Esophagus muscularis mucosa (tissue), 4 donors: Measurements from ENCODE around the gene ZNF451. TPM values are rescaled to one million over a fixed set of nuclear protein-coding genes. Genes with fewer than 3 reads are reported as not detected.

Experiments
- DNase-seq: peaks from one replicate; pipeline ENCODE4 v3.0.0-alpha.2; 2017; ENCODE audit errors: extremely low spot score
- H3K27ac ChIP-seq, 4 donors: fragments of 200-600 bp; sonication (generic); replicated peaks in 1 of 4; 1 replicate in 3 of 4; 2 replicates in 1 of 4; pipeline ENCODE4 v1.5.1; 2016 to 2019; ENCODE audit warnings: mild to moderate bottlenecking in 1 of 4
- H3K27me3 ChIP-seq, 4 donors: fragments of 200-600 bp; sonication (generic); one replicate each; pipeline versions ENCODE4 v1.5.1 to v1.6.0; 2016 to 2019
- H3K36me3 ChIP-seq, 4 donors: fragments of 200-600 bp; sonication (generic); one replicate each; pipeline ENCODE4 v1.5.1; 2016 to 2019
- H3K4me1 ChIP-seq, 4 donors: fragments of 200-600 bp; sonication (generic); one replicate each; pipeline ENCODE4 v1.5.1; 2016 to 2019
- H3K4me3 ChIP-seq, 4 donors: fragments of 200-600 bp; sonication (generic); 1 replicate in 2 of 4; 2 replicates in 2 of 4; pipeline ENCODE4 v1.5.1; 2016 to 2019; ENCODE audit warnings: mild to moderate bottlenecking in 4 of 4, moderate library complexity in 1 of 4
- H3K9me3 ChIP-seq, 4 donors: fragments of 200-600 bp; sonication (generic); 1 replicate in 3 of 4; 2 replicates in 1 of 4; pipeline ENCODE4 v1.5.1; 2016 to 2019
- EP300 ChIP-seq: sonication (generic); formaldehyde crosslinking; IDR thresholded peaks from one replicate; pipeline ENCODE4 v1.6.1; 2017; ENCODE audit warnings: antibody characterized with exemption
- POLR2A ChIP-seq: fragments of 450-650 bp; IDR thresholded peaks from one replicate; pipeline ENCODE4 v1.6.1; 2017; ENCODE audit warnings: antibody characterized with exemption, moderate library complexity, mild to moderate bottlenecking, low read depth
- POLR2AphosphoS5 ChIP-seq, 2 donors: sonication (generic); formaldehyde crosslinking; IDR thresholded peaks; one replicate each; pipeline ENCODE4 v1.6.1; 2017; ENCODE audit warnings: antibody characterized with exemption in 2 of 2
- WGBS: methylation state at CpG from one replicate; pipeline ENCODE4 v1.1.5; 2018; 5-methylcytosine and 5-hydroxymethylcytosine counted together
- intact Hi-C: fragments of 100-400 bp; cut with DNase I; formaldehyde crosslinking; loops from one replicate; pipeline ENCODE4 v1.15.1; 2023
- total RNA-seq, 4 donors: library from RNA; depleted of rRNA; stranded (reverse); fragments of >200 nt; gene quantifications; one replicate each; pipeline versions ENCODE4 v1.1.0 to v1.2.1, GENCODE V29; 2016
- TF ChIP-seq, protein P1 (sequence below), 3 experiments: fragments of 200-600 bp in 2 of 3; fragments of 450-650 bp in 1 of 3; sonication (generic) in 2 of 3; IDR thresholded peaks; one replicate each; pipeline ENCODE4 v1.5.1; 2017 to 2019; ENCODE audit warnings: antibody characterized with exemption in 3 of 3, mild to moderate bottlenecking in 2 of 3, moderate library complexity in 1 of 3

Gene ZNF451
- total RNA-seq, 4 donors from 2014 or later: 32.0 to 49.0 (median 38.0) TPM

DNA sequence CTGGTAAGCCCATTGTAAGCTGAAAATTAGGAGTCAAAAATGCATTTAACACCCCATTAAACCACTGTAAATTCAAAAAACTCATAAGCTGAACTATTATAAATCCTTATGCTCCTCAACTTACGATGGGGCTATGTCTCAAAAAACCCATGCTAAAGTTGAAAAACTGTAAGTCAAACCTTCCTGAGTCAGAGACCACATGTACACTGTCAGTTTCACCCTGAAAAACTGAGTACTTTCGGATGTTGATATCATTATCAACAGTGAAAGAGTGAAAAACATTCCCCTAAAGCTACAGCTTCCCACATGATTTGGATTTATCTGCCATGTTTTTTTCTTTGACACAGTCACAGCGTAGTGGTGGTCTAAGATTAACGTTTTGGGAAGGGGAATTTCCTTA, 117.9 kb downstream of the ZNF451 start:
- 89% methylated on average over 4 of the region's 4 CpGs for WGBS
- Histone ChIP-seq H3K36me3 (no peaks in the 10 kb centered on the region), H3K4me3 (no peak overlapping the region), H3K27me3 (no peaks in the 10 kb centered on the region), H3K9me3 (no peaks in the 10 kb centered on the region), H3K4me1 (peaks cover 0 to 46% (median 21%) of the 10 kb centered on the region in 4 donors), H3K27ac (no peak overlapping the region)
- TF ChIP-seq EP300: no peak
- TF ChIP-seq, protein P1, sequence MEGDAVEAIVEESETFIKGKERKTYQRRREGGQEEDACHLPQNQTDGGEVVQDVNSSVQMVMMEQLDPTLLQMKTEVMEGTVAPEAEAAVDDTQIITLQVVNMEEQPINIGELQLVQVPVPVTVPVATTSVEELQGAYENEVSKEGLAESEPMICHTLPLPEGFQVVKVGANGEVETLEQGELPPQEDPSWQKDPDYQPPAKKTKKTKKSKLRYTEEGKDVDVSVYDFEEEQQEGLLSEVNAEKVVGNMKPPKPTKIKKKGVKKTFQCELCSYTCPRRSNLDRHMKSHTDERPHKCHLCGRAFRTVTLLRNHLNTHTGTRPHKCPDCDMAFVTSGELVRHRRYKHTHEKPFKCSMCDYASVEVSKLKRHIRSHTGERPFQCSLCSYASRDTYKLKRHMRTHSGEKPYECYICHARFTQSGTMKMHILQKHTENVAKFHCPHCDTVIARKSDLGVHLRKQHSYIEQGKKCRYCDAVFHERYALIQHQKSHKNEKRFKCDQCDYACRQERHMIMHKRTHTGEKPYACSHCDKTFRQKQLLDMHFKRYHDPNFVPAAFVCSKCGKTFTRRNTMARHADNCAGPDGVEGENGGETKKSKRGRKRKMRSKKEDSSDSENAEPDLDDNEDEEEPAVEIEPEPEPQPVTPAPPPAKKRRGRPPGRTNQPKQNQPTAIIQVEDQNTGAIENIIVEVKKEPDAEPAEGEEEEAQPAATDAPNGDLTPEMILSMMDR (IDR thresholded peaks at IDR 0.05): no peak
- no peak for TF ChIP-seq POLR2AphosphoS5 (IDR thresholded peaks at IDR 0.05)
- TF ChIP-seq POLR2A: no peak
- no peak for DNase-seq
- intact Hi-C loops: no loop called here

DNA sequence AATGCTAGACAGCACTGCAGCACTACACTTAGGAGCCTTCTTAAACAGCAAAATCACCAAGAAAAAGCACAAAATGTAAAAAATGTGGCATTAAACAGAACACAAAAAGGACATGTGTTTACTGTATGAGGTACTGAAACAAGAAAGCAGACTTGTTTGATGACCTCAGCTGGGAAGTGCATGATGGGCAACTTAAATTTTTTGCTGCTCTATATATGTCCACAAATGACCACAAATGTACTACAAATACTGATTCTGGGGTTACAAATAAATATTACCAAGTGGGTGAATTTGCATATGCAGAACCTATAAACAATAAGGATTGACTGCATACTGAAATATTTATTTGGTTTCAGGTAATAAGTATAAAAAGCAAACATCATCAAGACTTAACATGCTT, 119.0 kb downstream of the ZNF451 start:
- Histone ChIP-seq H3K4me3 (no peak overlapping the region), H3K27ac (no peak overlapping the region), H3K4me1 (peaks cover 0 to 51% (median 26%) of the 10 kb centered on the region in 4 donors), H3K27me3 (no peaks in the 10 kb centered on the region), H3K36me3 (no peaks in the 10 kb centered on the region), H3K9me3 (no peaks in the 10 kb centered on the region)
- intact Hi-C loops: no loop called here
- no peak for DNase-seq
- TF ChIP-seq, protein P1 (IDR thresholded peaks at IDR 0.05): no peak
- TF ChIP-seq POLR2A: no peak
- no peak for TF ChIP-seq EP300
- TF ChIP-seq POLR2AphosphoS5 (IDR thresholded peaks at IDR 0.05): no peak

DNA sequence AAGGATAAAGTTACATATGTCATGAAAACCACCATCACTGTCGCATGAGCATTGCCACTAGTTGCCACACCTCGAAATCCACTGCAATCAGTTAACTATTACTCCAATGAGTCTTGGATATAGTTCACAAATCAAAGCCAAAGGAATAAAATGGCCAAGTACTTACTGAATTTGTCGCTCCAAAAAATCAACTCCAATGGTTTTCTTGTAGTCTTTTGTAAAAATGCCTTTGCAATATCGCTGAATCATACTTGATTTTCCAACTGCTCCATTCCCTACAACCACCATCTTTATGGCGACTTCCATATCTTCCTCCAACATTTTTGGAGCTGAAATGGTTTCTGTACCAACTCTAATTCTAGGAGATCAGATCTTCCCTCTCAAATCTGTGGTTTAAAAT, 120.1 kb downstream of the ZNF451 start:
- TF ChIP-seq EP300 (no peak), POLR2A (no peak), POLR2AphosphoS5 (IDR thresholded peaks at IDR 0.05) (no peak)
- TF ChIP-seq, protein P1 (IDR thresholded peaks at IDR 0.05): no peak
- H3K27ac ChIP-seq: no peak overlapping the region
- no peaks in the 10 kb centered on the region for H3K9me3 ChIP-seq
- no peaks in the 10 kb centered on the region for H3K27me3 ChIP-seq
- H3K4me1 ChIP-seq: peaks cover 0 to 56% (median 30%) of the 10 kb centered on the region in 4 donors
- H3K4me3 ChIP-seq: no peak overlapping the region
- no peak for DNase-seq
- H3K36me3 ChIP-seq: no peaks in the 10 kb centered on the region
- WGBS: 95% methylated on average over 5 of the region's 5 CpGs
- intact Hi-C loops: no loop called here

DNA sequence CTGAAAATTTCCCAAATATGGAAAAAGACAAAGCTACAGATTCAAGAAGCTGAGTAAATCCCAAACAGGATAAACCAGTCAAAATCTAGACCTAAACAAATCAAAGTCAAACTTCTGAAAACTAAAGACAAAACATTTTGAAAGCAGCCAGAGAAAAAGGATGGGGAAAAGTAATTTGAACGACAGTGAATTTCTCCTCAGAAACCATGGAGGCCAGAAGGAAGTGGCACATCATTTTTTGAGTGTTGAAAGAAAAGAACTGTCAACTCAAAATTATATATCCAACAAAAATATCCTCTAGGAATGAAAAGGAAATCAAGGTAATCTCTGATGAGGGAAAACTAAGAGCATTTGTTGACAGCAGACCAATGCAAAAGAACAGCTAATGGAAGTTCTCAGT, 125.3 kb downstream of the ZNF451 start:
- Histone ChIP-seq H3K4me1 (peaks cover 0 to 56% (median 46%) of the 10 kb centered on the region in 4 donors), H3K27ac (no peak overlapping the region), H3K36me3 (no peaks in the 10 kb centered on the region), H3K9me3 (no peaks in the 10 kb centered on the region), H3K4me3 (no peak overlapping the region), H3K27me3 (no peaks in the 10 kb centered on the region)
- 76% methylated on average over 1 of the region's 1 CpG for WGBS
- no peak for DNase-seq
- TF ChIP-seq, protein P1 (IDR thresholded peaks at IDR 0.05): no peak
- TF ChIP-seq POLR2AphosphoS5 (IDR thresholded peaks at IDR 0.05): no peak
- no peak for TF ChIP-seq POLR2A
- no peak for TF ChIP-seq EP300
- intact Hi-C loops: no loop called here
